Skeletal muscle satellite cell (primary cell): Measurements from ENCODE around the gene GH2.
"Not testable (repeated sequence)": the region's sequence is repeated elsewhere in the genome, so short reads cannot be mapped to it uniquely, and the experiment has no call there.

ENCODE experiments used
- H3K27me3 ChIP-seq: 2 replicates; pipeline ENCODE4 v1.7.0; 2013; ENCODE audit warnings: low read length; ENCODE audit not compliant: control insufficient read depth, insufficient read depth
- H3K36me3 ChIP-seq: 2 replicates; pipeline ENCODE4 v1.7.0; 2013; ENCODE audit warnings: mild to moderate bottlenecking, control low read depth, low read length; ENCODE audit not compliant: insufficient read depth
- H3K4me1 ChIP-seq: 2 replicates; pipeline ENCODE4 v1.7.0; 2013; ENCODE audit warnings: low read length; ENCODE audit not compliant: control insufficient read depth, insufficient read depth
- H3K4me2 ChIP-seq: 2 replicates; pipeline ENCODE4 v1.7.0; 2013; ENCODE audit warnings: mild to moderate bottlenecking, low read length
- H3K4me3 ChIP-seq: 2 replicates; pipeline ENCODE4 v1.7.0; 2013; ENCODE audit warnings: low read length
- H3K9ac ChIP-seq: 2 replicates; pipeline ENCODE4 v1.7.0; 2013; ENCODE audit warnings: mild to moderate bottlenecking, low read depth, low read length, moderate library complexity
- H3K9me3 ChIP-seq: replicated peaks from 2 replicates; pipeline ENCODE4 v1.7.0; 2013; ENCODE audit warnings: mild to moderate bottlenecking, control low read depth, low read length

GH2 gene

GRCh38 chr17:63889026-63889848 lies 7.5 kb upstream of the GH2 start:
- H3K4me2 ChIP-seq, H3K9me3 ChIP-seq, H3K4me3 ChIP-seq, H3K4me1 ChIP-seq, H3K36me3 ChIP-seq, H3K9ac ChIP-seq: not testable (repeated sequence)
- H3K27me3 ChIP-seq: peaks cover 18% of the 10 kb centered on the region

GRCh38 chr17:63885119-63885518 lies 3.4 kb upstream of the GH2 start:
- H3K27me3 ChIP-seq: peaks cover 19% of the 10 kb centered on the region
- not testable (repeated sequence) for H3K36me3 ChIP-seq, H3K9ac ChIP-seq, H3K9me3 ChIP-seq, H3K4me3 ChIP-seq, H3K4me1 ChIP-seq, H3K4me2 ChIP-seq

- peaks cover 22% of the 10 kb centered on the region for H3K27me3 ChIP-seq
- not testable (repeated sequence) for H3K4me3 ChIP-seq, H3K9me3 ChIP-seq, H3K4me2 ChIP-seq, H3K36me3 ChIP-seq, H3K4me1 ChIP-seq, H3K9ac ChIP-seq
Measured at GRCh38 chr17:63882626-63883126, 932 bp upstream of the GH2 start.

- not testable (repeated sequence) for H3K4me2 ChIP-seq, H3K9me3 ChIP-seq, H3K9ac ChIP-seq, H3K4me1 ChIP-seq, H3K36me3 ChIP-seq, H3K4me3 ChIP-seq
- H3K27me3 ChIP-seq: peaks cover 18% of the 10 kb centered on the region
Measured at GRCh38 chr17:63881337-63881736, 407 bp downstream of the GH2 start.

GRCh38 chr17:63880706-63881105 lies 1.0 kb downstream of the GH2 start:
- H3K36me3 ChIP-seq: no peaks in the 10 kb centered on the region
- H3K27me3 ChIP-seq: peaks cover 18% of the 10 kb centered on the region
- H3K4me1 ChIP-seq: no peaks in the 10 kb centered on the region
- no peak overlapping the region for H3K4me3 ChIP-seq
- H3K9me3 ChIP-seq: no peaks in the 10 kb centered on the region
- no peak overlapping the region for H3K9ac ChIP-seq
- H3K4me2 ChIP-seq: no peak overlapping the region

GRCh38 chr17:63878413-63878812 lies 3.3 kb downstream of the GH2 start:
- H3K4me2 ChIP-seq, H3K4me1 ChIP-seq, H3K36me3 ChIP-seq, H3K4me3 ChIP-seq, H3K9ac ChIP-seq, H3K9me3 ChIP-seq: not testable (repeated sequence)
- H3K27me3 ChIP-seq: peaks cover 14% of the 10 kb centered on the region

GRCh38 chr17:63874693-63875092 lies 7.1 kb downstream of the GH2 start:
- not testable (repeated sequence) for H3K4me1 ChIP-seq, H3K9ac ChIP-seq, H3K4me2 ChIP-seq, H3K9me3 ChIP-seq, H3K36me3 ChIP-seq, H3K27me3 ChIP-seq, H3K4me3 ChIP-seq

- not testable (repeated sequence) for H3K4me3 ChIP-seq, H3K4me1 ChIP-seq, H3K4me2 ChIP-seq, H3K9ac ChIP-seq, H3K27me3 ChIP-seq, H3K9me3 ChIP-seq, H3K36me3 ChIP-seq
Measured at GRCh38 chr17:63874061-63874626, 7.6 kb downstream of the GH2 start.

GRCh38 chr17:63873577-63873976 lies 8.2 kb downstream of the GH2 start, which contains the start of gene CSH2:
Gene CSH2, minus strand, starts transcription at chr17:63873677. Its CDS starts 63 bp downstream, at chr17:63873614.
- H3K27me3 ChIP-seq, H3K36me3 ChIP-seq, H3K9me3 ChIP-seq, H3K9ac ChIP-seq, H3K4me3 ChIP-seq, H3K4me2 ChIP-seq, H3K4me1 ChIP-seq: not testable (repeated sequence)

GRCh38 chr17:63871646-63872365 lies 9.9 kb downstream of the GH2 start:
- not testable (repeated sequence) for H3K4me3 ChIP-seq, H3K4me1 ChIP-seq

GRCh38 chr17:63870292-63870665 lies 11.5 kb downstream of the GH2 start:
- H3K4me1 ChIP-seq, H3K4me2 ChIP-seq, H3K27me3 ChIP-seq, H3K36me3 ChIP-seq, H3K9me3 ChIP-seq, H3K4me3 ChIP-seq, H3K9ac ChIP-seq: not testable (repeated sequence)

More at GRCh38 chr17:63871646-63872365, 9.9 kb downstream of the GH2 start:
- H3K9me3 ChIP-seq, H3K27me3 ChIP-seq, H3K9ac ChIP-seq, H3K4me2 ChIP-seq, H3K36me3 ChIP-seq: not testable (repeated sequence)
